ENCODE results near the gene ABTB2.

The ABTB2 gene

GRCh38 chr11:34324466-34324865 lies 33.3 kb downstream of the ABTB2 start:
- TF ChIP-seq CTCF (IDR thresholded peaks at IDR 0.05; ENCODE audit: low read depth, low read length, missing control alignments) = no peak
- no peak overlapping the region for H3K4me3 ChIP-seq (replicated peaks; ENCODE audit: low read depth, low read length)
- DNase-seq (ENCODE audit: extremely low read depth, low read depth) = no peak

- no peak for TF ChIP-seq CTCF (IDR thresholded peaks at IDR 0.05; ENCODE audit: low read depth, low read length, missing control alignments)
- DNase-seq (ENCODE audit: extremely low read depth, low read depth) = no peak
- H3K4me3 ChIP-seq (replicated peaks; ENCODE audit: low read depth, low read length) = no peak overlapping the region
Measured at GRCh38 chr11:34323601-34324000, 34.2 kb downstream of the ABTB2 start.

GRCh38 chr11:34318111-34319037 lies 39.4 kb downstream of the ABTB2 start:
- no peak for TF ChIP-seq CTCF (IDR thresholded peaks at IDR 0.05; ENCODE audit: low read depth, low read length, missing control alignments)
- H3K4me3 ChIP-seq (replicated peaks; ENCODE audit: low read depth, low read length) = no peak overlapping the region

GRCh38 chr11:34317666-34318065 lies 40.1 kb downstream of the ABTB2 start:
- TF ChIP-seq CTCF (IDR thresholded peaks at IDR 0.05; ENCODE audit: low read depth, low read length, missing control alignments) = no peak

More at GRCh38 chr11:34318111-34319037, 39.4 kb downstream of the ABTB2 start:
- DNase-seq (ENCODE audit: extremely low read depth, low read depth) = no peak

GRCh38 chr11:34317036-34317360 lies 40.8 kb downstream of the ABTB2 start:
- TF ChIP-seq CTCF (IDR thresholded peaks at IDR 0.05; ENCODE audit: low read depth, low read length, missing control alignments) = no peak
- no peak overlapping the region for H3K4me3 ChIP-seq (replicated peaks; ENCODE audit: low read depth, low read length)
- DNase-seq (ENCODE audit: extremely low read depth, low read depth) = no peak

More at GRCh38 chr11:34317666-34318065, 40.1 kb downstream of the ABTB2 start:
- H3K4me3 ChIP-seq (replicated peaks; ENCODE audit: low read depth, low read length) = no peak overlapping the region
- DNase-seq (ENCODE audit: extremely low read depth, low read depth) = no peak

GRCh38 chr11:34316347-34317035 lies 41.3 kb downstream of the ABTB2 start:
- H3K4me3 ChIP-seq (replicated peaks; ENCODE audit: low read depth, low read length) = no peak overlapping the region
- DNase-seq (ENCODE audit: extremely low read depth, low read depth) = no peak
- no peak for TF ChIP-seq CTCF (IDR thresholded peaks at IDR 0.05; ENCODE audit: low read depth, low read length, missing control alignments)

All from HFF-Myc (cell line).